OCI-LY7 (cell line): Measurements from ENCODE around the gene CDKN2AIPNL. TPM values are rescaled to one million over a fixed set of nuclear protein-coding genes. Genes with fewer than 3 reads are reported as not detected.
A peak's percentile ranks its signal among the peaks of the same experiment; 100 is the strongest.

Experiments used
- BruUV-seq: library from RNA; stranded (reverse); fragments of 400-500 nt; replicated peaks from 2 replicates; lab custom pipeline; 2021; lab: Mats Ljungman, UMichigan
- CTCF ChIA-PET: fragments of 300-600 bp; sonication (Branson Sonifier 250); formaldehyde crosslinking; loops from one replicate; lab custom pipeline; 2022; ENCODE audit warnings: antibody characterized with exemption; ENCODE audit not compliant: unreplicated experiment; lab: Charles Lee
- POLR2A ChIA-PET: fragments of 300-600 bp; sonication (Branson Sonifier 250); formaldehyde crosslinking; loops from one replicate; lab custom pipeline; 2022; ENCODE audit warnings: antibody characterized with exemption; lab: Charles Lee
- DNase-seq: peaks from one replicate; pipeline ENCODE4 v3.0.0-alpha.2; 2015; ENCODE audit warnings: low spot score
- H2AFZ ChIP-seq: fragments of 200-600 bp; sonication (generic), shearing (Covaris generic); 2 replicates; pipeline ENCODE4 v1.6.1; 2014; ENCODE audit warnings: mild to moderate bottlenecking, antibody characterized with exemption, low read length, moderate library complexity
- H3K27ac ChIP-seq: fragments of 200-600 bp; sonication (generic); 2 replicates; pipeline ENCODE4 v1.5.1; 2014; ENCODE audit warnings: mixed run types, low read depth, mild to moderate bottlenecking, moderate library complexity, low read length, inconsistent platforms; ENCODE audit not compliant: poor library complexity, severe bottlenecking
- H3K36me3 ChIP-seq: fragments of 200-600 bp; sonication (generic); 2 replicates; pipeline ENCODE4 v1.6.1; 2014; ENCODE audit warnings: mild to moderate bottlenecking, antibody characterized with exemption, low read length, moderate library complexity, mixed read lengths; ENCODE audit not compliant: insufficient read depth
- H3K4me1 ChIP-seq: fragments of 200-600 bp; sonication (generic); 2 replicates; pipeline ENCODE4 v1.5.1; 2014; ENCODE audit warnings: mild to moderate bottlenecking, low read length; ENCODE audit not compliant: insufficient read depth, poor library complexity, severe bottlenecking
- H3K4me2 ChIP-seq: fragments of 200-600 bp; sonication (generic); 2 replicates; pipeline ENCODE4 v1.6.1; 2014; ENCODE audit warnings: mild to moderate bottlenecking, low read length
- H3K4me3 ChIP-seq: fragments of 200-600 bp; sonication (generic); 2 replicates; pipeline ENCODE4 v1.5.1; 2014; ENCODE audit warnings: mild to moderate bottlenecking, low read depth, low read length; ENCODE audit not compliant: poor library complexity, severe bottlenecking
- H3K79me2 ChIP-seq: fragments of 200-600 bp; sonication (generic); 2 replicates; pipeline ENCODE4 v1.6.1; 2016; ENCODE audit warnings: low read depth, mild to moderate bottlenecking, low read length, moderate library complexity, mixed read lengths; ENCODE audit not compliant: insufficient read depth
- H3K9me2 ChIP-seq: fragments of 200-600 bp; sonication (generic); 2 replicates; pipeline ENCODE4 v1.6.1; 2016; ENCODE audit warnings: mild to moderate bottlenecking, low read length, mixed read lengths; ENCODE audit not compliant: insufficient read depth
- H3K9me3 ChIP-seq: fragments of 200-600 bp; sonication (generic); 2 replicates; pipeline ENCODE4 v1.6.1; 2014; ENCODE audit warnings: mild to moderate bottlenecking, mixed run types, low read length, mixed read lengths
- H4K20me1 ChIP-seq: fragments of 200-600 bp; sonication (generic); 2 replicates; pipeline ENCODE4 v1.6.1; 2014; ENCODE audit warnings: mild to moderate bottlenecking, antibody characterized with exemption, low read length, moderate library complexity, mixed read lengths; ENCODE audit not compliant: insufficient read depth
- EZH2phosphoT487 ChIP-seq: fragments of 200-600 bp; sonication (generic); IDR thresholded peaks from 2 replicates; pipeline ENCODE4 v1.6.1; 2018; ENCODE audit warnings: low read depth, borderline replicate concordance, mild to moderate bottlenecking, mixed run types, antibody characterized with exemption, low read length, moderate library complexity, mixed read lengths
- intact Hi-C: fragments of 100-400 bp; cut with micrococcal nuclease; formaldehyde crosslinking; loops from one replicate; pipeline ENCODE4 v1.10.0; 2022; ENCODE audit not compliant: unreplicated experiment
- total RNA-seq, 2 experiments: library from RNA; depleted of rRNA in 1 of 2; stranded (reverse); fragments of >200 nt in 1 of 2; shearing (Covaris generic) in 1 of 2; gene quantifications; 2 replicates each; pipeline ENCODE4 v1.2.3, GENCODE V29; 2014 to 2022
- TF ChIP-seq, protein P1 (sequence below): fragments of 200-600 bp; sonication (generic); conservative IDR thresholded peaks from 2 replicates; pipeline ENCODE4 v1.5.1; 2014; ENCODE audit warnings: mild to moderate bottlenecking, antibody characterized with exemption, low read length, moderate library complexity, mixed read lengths

Gene CDKN2AIPNL
- total RNA-seq, 2 experiments from 2014 or later: 45.7 to 47.8 TPM

DNA sequence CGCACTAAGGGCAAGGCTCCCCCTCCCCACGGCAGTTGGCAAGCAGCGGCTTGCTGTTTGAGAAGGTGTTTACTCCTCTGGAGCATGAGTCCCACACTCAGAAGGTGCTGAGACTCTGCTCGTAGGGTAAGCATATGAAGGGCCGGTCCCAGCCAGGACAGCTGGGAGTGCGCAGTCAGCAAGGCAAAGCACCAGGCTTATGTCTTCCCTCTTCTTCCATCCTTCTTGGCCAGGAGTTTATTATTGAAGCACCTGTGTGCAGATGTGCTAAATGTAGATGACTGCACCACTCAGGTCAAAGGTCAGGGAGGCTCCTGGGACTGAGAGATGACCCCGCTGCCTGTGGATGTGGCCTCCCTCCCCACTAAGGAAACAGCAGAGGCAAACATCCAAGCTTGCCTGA is 27.0 kb upstream of the CDKN2AIPNL start:
- H3K9me3 ChIP-seq: no peaks in the 10 kb centered on the region
- H3K36me3 ChIP-seq: no peaks in the 10 kb centered on the region
- POLR2A ChIA-PET: no interaction called here
- H2AFZ ChIP-seq: no peak overlapping the region
- no peak overlapping the region for H3K4me3 ChIP-seq
- intact Hi-C loops: no loop called here
- no peaks in the 10 kb centered on the region for H3K79me2 ChIP-seq
- DNase-seq: no peak
- H3K4me1 ChIP-seq: no peaks in the 10 kb centered on the region
- no peak overlapping the region for H3K27ac ChIP-seq
- no peaks in the 10 kb centered on the region for H4K20me1 ChIP-seq
- no peak overlapping the region for H3K4me2 ChIP-seq
- CTCF ChIA-PET: no interaction called here
- BruUV-seq: no TSS peak
- TF ChIP-seq, protein P1, sequence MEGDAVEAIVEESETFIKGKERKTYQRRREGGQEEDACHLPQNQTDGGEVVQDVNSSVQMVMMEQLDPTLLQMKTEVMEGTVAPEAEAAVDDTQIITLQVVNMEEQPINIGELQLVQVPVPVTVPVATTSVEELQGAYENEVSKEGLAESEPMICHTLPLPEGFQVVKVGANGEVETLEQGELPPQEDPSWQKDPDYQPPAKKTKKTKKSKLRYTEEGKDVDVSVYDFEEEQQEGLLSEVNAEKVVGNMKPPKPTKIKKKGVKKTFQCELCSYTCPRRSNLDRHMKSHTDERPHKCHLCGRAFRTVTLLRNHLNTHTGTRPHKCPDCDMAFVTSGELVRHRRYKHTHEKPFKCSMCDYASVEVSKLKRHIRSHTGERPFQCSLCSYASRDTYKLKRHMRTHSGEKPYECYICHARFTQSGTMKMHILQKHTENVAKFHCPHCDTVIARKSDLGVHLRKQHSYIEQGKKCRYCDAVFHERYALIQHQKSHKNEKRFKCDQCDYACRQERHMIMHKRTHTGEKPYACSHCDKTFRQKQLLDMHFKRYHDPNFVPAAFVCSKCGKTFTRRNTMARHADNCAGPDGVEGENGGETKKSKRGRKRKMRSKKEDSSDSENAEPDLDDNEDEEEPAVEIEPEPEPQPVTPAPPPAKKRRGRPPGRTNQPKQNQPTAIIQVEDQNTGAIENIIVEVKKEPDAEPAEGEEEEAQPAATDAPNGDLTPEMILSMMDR: no peak
- no peak for TF ChIP-seq EZH2phosphoT487
- no peaks in the 10 kb centered on the region for H3K9me2 ChIP-seq

DNA sequence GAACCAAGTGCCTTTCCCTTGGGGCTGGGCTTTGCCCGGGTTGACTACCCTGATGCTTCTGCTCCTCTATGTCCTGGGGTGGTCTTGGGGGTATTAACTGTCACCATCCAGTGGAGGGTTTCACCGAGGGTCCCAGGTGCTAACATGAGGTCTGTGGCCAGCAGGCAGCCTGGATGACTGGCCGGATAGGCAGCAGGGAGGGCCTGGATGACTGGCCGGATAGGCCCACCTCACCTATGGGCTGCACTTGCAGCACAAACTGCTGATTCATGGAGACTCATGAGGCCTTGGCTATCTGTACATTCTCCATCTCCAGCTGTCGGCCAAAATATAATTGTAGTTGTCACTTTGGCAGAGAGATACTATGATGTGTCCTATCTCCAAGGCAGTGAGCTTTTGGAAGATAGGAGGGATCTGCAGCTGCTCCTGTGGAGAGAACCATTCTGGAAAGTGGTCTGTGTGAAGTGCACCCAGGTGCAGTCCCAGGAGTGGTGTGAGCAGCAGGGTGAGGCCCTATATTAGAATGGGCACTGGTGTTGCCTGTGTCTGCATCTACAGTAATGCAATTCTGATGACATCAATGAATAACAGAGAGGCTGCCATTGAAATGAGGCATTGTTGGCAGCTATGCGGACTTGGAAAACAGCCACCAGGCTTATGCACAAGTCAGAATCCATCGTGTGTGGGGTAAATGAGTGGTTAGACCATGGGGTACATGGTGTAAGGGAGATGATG is 26.3 kb upstream of the CDKN2AIPNL start:
- Histone ChIP-seq H2AFZ (no peak overlapping the region), H3K4me2 (no peak overlapping the region), H3K4me1 (no peaks in the 10 kb centered on the region), H3K79me2 (no peaks in the 10 kb centered on the region), H3K36me3 (no peaks in the 10 kb centered on the region), H3K9me2 (no peaks in the 10 kb centered on the region), H4K20me1 (no peaks in the 10 kb centered on the region), H3K9me3 (no peaks in the 10 kb centered on the region), H3K27ac (no peak overlapping the region), H3K4me3 (no peak overlapping the region)
- no TSS peak for BruUV-seq
- ChIA-PET POLR2A (no interaction called here), CTCF (no interaction called here)
- TF ChIP-seq, protein P1: no peak
- DNase-seq: no peak
- intact Hi-C loops: no loop called here

DNA sequence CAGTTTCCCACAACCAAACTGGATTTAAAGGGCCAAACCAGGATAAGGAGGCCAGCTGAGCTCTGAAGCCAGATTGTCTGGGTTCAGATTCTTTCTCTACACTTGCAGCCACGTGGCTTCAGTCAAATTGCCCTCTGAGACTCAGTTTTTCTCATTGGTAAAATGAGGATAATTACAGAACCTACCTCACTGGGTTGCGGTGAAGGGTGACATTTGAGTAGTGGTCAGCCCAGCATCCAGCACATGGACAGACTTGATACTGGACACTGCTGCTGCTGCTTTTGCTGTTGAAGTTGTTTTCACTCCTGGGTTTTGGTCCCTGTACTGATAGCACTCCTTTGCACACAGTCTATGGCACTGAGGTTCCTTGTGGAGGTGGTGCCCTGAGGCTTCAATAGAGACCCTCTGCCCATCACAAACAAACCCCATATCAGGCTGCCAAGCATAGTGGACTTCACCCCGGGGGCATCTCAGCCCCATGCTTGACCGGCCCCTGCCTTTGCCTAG is 25.7 kb upstream of the CDKN2AIPNL start:
- H3K4me1 ChIP-seq: no peaks in the 10 kb centered on the region
- H2AFZ ChIP-seq: peak overlapping the region; percentile 76
- BruUV-seq: no TSS peak
- ChIA-PET CTCF (no interaction called here), POLR2A (no interaction called here)
- no peak for DNase-seq
- H3K4me3 ChIP-seq: no peak overlapping the region
- H3K9me2 ChIP-seq: no peaks in the 10 kb centered on the region
- H3K27ac ChIP-seq: no peak overlapping the region
- intact Hi-C loops: no loop called here
- no peak overlapping the region for H3K4me2 ChIP-seq
- no peaks in the 10 kb centered on the region for H3K79me2 ChIP-seq
- no peaks in the 10 kb centered on the region for H3K9me3 ChIP-seq
- H3K36me3 ChIP-seq: no peaks in the 10 kb centered on the region
- no peaks in the 10 kb centered on the region for H4K20me1 ChIP-seq
- TF ChIP-seq EZH2phosphoT487: no peak
- TF ChIP-seq, protein P1: no peak
